Right atrium auricular region (tissue), 2 donors: ENCODE measurements around the gene CX3CR1. TPM values are rescaled to one million over a fixed set of nuclear protein-coding genes. Genes with fewer than 3 reads are reported as not detected.

ENCODE experiments used
- DNase-seq: peaks from one replicate; pipeline ENCODE4 v3.0.0-alpha.2; 2019; ENCODE audit warnings: low spot score
- H3K27ac ChIP-seq, 2 donors: fragments of 200-600 bp; sonication (generic); 1 replicate in 1 of 2; 2 replicates in 1 of 2; pipeline ENCODE4 v1.5.1; 2016 to 2019
- H3K27me3 ChIP-seq, 2 donors: fragments of 200-600 bp; sonication (generic); one replicate each; pipeline versions ENCODE4 v1.5.1 to v1.6.0; 2017 to 2019
- H3K36me3 ChIP-seq: fragments of 200-600 bp; sonication (generic); one replicate; pipeline ENCODE4 v1.5.1; 2016
- H3K4me1 ChIP-seq, 2 donors: fragments of 200-600 bp; sonication (generic); one replicate each; pipeline versions ENCODE4 v1.5.1 to v1.6.0; 2017 to 2019
- H3K4me3 ChIP-seq, 2 donors: fragments of 200-600 bp; sonication (generic); 1 replicate in 1 of 2; 2 replicates in 1 of 2; pipeline ENCODE4 v1.5.1; 2017 to 2019; ENCODE audit warnings: mild to moderate bottlenecking in 1 of 2, moderate library complexity in 1 of 2
- H3K9me3 ChIP-seq, 2 donors: fragments of 200-600 bp; sonication (generic); one replicate each; pipeline ENCODE4 v1.5.1; 2019
- CTCF ChIP-seq, 2 donors: fragments of 200-600 bp; sonication (generic); IDR thresholded peaks; one replicate each; pipeline ENCODE4 v1.5.1; 2019; ENCODE audit warnings: antibody characterized with exemption in 2 of 2
- total RNA-seq, 2 donors: library from RNA; depleted of rRNA; stranded (reverse); fragments of >200 nt; gene quantifications; one replicate each; pipeline ENCODE4 v1.1.0, GENCODE V29; 2016

The CX3CR1 gene
- total RNA-seq, 2 donors from 2014 or later = 0.26 to 0.59 TPM

GRCh38 chr3:39284457-39284881 lies 4.6 kb upstream of the CX3CR1 start:
- H3K4me1 ChIP-seq = peaks cover 0 to 7% of the 10 kb centered on the region in 2 donors
- no peak for TF ChIP-seq CTCF (IDR thresholded peaks at IDR 0.05)
- DNase-seq = no peak
- H3K36me3 ChIP-seq = no peaks in the 10 kb centered on the region
- no peak overlapping the region for H3K27ac ChIP-seq
- no peaks in the 10 kb centered on the region for H3K9me3 ChIP-seq
- H3K27me3 ChIP-seq = no peaks in the 10 kb centered on the region
- H3K4me3 ChIP-seq = no peak overlapping the region

- DNase-seq = no peak
- no peak overlapping the region for H3K27ac ChIP-seq
- no peaks in the 10 kb centered on the region for H3K27me3 ChIP-seq
- H3K36me3 ChIP-seq = no peaks in the 10 kb centered on the region
- peaks cover 0 to 7% of the 10 kb centered on the region in 2 donors for H3K4me1 ChIP-seq
- no peaks in the 10 kb centered on the region for H3K9me3 ChIP-seq
- H3K4me3 ChIP-seq = no peak overlapping the region
- TF ChIP-seq CTCF (IDR thresholded peaks at IDR 0.05) = no peak
These were observed 2.2 kb upstream of the CX3CR1 start for GRCh38 chr3:39282057-39282456.

- no peak overlapping the region for H3K27ac ChIP-seq
These were observed 1.7 kb upstream of the CX3CR1 start for GRCh38 chr3:39281533-39281932.

GRCh38 chr3:39280571-39280970 lies 735 bp upstream of the CX3CR1 start:
- H3K4me1 ChIP-seq = peaks cover 0 to 7% of the 10 kb centered on the region in 2 donors

More at GRCh38 chr3:39281533-39281932, 1.7 kb upstream of the CX3CR1 start:
- Histone ChIP-seq H3K4me1 (peaks cover 0 to 7% of the 10 kb centered on the region in 2 donors), H3K27me3 (no peaks in the 10 kb centered on the region), H3K36me3 (no peaks in the 10 kb centered on the region), H3K4me3 (no peak overlapping the region), H3K9me3 (no peaks in the 10 kb centered on the region)
- DNase-seq = no peak
- no peak for TF ChIP-seq CTCF (IDR thresholded peaks at IDR 0.05)

GRCh38 chr3:39278616-39278935 lies 1.3 kb downstream of the CX3CR1 start:
- no peak overlapping the region for H3K4me3 ChIP-seq
- H3K27ac ChIP-seq = no peak overlapping the region
- TF ChIP-seq CTCF (IDR thresholded peaks at IDR 0.05) = no peak
- DNase-seq = no peak
- H3K4me1 ChIP-seq = peaks cover 0 to 7% of the 10 kb centered on the region in 2 donors
- no peaks in the 10 kb centered on the region for H3K27me3 ChIP-seq
- no peaks in the 10 kb centered on the region for H3K9me3 ChIP-seq
- H3K36me3 ChIP-seq = no peaks in the 10 kb centered on the region

More at GRCh38 chr3:39280571-39280970, 735 bp upstream of the CX3CR1 start:
- DNase-seq = no peak
- TF ChIP-seq CTCF (IDR thresholded peaks at IDR 0.05) = no peak
- Histone ChIP-seq H3K4me3 (no peak overlapping the region), H3K27me3 (no peaks in the 10 kb centered on the region), H3K27ac (no peak overlapping the region), H3K36me3 (no peaks in the 10 kb centered on the region), H3K9me3 (no peaks in the 10 kb centered on the region)

- Histone ChIP-seq H3K4me3 (no peak overlapping the region), H3K27ac (no peak overlapping the region)
These were observed 1.8 kb downstream of the CX3CR1 start for GRCh38 chr3:39277893-39278615.

More at GRCh38 chr3:39277893-39278615, 1.8 kb downstream of the CX3CR1 start:
- Histone ChIP-seq H3K4me1 (peaks cover 0 to 7% of the 10 kb centered on the region in 2 donors), H3K27me3 (no peaks in the 10 kb centered on the region), H3K9me3 (no peaks in the 10 kb centered on the region), H3K36me3 (no peaks in the 10 kb centered on the region)
- no peak for DNase-seq
- no peak for TF ChIP-seq CTCF (IDR thresholded peaks at IDR 0.05)
